ENCODE data around the gene EXD3. TPM values are rescaled to one million over a fixed set of nuclear protein-coding genes. Genes with fewer than 3 reads are reported as not detected.

Gene EXD3
- polyA plus RNA-seq, 1 of the 3 experiments (the other 2 are of a cell fraction): 11.5 TPM

DNA sequence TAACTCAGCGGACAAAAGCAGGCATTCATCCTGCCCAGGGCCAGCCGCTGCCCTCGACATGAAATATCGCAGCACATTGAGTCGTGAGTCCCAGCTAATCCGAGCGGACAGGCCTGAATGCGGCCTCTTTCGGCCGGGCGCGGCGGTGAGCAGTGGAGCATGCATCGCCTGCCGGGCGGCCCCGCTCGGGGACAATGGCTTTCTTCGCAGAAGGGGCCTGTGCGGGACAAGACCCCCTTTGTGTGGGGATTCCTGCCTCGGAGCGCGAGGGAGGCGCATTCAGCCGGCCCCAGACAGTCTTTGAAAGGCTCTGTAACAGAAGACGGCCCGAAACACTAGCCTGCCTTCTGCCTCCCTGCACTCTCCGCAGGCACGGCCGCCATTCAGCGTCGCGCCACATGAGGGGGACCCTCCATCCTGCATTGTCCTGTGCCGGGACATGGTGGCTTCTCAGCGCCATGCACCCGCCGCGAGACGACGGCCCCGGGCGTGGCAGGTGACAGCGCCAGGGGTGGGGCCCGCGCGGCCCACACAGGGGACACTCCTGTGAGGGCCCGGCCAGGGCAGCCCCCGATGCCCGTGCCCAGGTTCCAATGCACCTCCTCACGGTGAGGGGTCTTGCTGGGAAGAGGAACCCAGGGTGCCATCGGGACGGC is 52.0 kb downstream of the EXD3 start (continued):
- no peak for TF ChIP-seq CTCF (IDR thresholded peaks at IDR 0.05)
- no peak for TF ChIP-seq FOXJ3 (CRISPR knock-in tag; IDR thresholded peaks at IDR 0.05)
- no peak for TF ChIP-seq GATA2 (CRISPR knock-in tag; IDR thresholded peaks at IDR 0.05)
- TF ChIP-seq, protein P1, sequence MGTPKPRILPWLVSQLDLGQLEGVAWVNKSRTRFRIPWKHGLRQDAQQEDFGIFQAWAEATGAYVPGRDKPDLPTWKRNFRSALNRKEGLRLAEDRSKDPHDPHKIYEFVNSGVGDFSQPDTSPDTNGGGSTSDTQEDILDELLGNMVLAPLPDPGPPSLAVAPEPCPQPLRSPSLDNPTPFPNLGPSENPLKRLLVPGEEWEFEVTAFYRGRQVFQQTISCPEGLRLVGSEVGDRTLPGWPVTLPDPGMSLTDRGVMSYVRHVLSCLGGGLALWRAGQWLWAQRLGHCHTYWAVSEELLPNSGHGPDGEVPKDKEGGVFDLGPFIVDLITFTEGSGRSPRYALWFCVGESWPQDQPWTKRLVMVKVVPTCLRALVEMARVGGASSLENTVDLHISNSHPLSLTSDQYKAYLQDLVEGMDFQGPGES (IDR thresholded peaks at IDR 0.05; ENCODE audit: low read depth, low read length): no peak
- no peak for TF ChIP-seq PBX3 (IDR thresholded peaks at IDR 0.05)
- no peak for TF ChIP-seq NRF1 (IDR thresholded peaks at IDR 0.05; ENCODE audit: low read depth, low read length)
- no peak for TF ChIP-seq SMC3 (IDR thresholded peaks at IDR 0.05; ENCODE audit: low read depth, low read length)
- no peak for TF ChIP-seq EZH2phosphoT487 (IDR thresholded peaks at IDR 0.05; ENCODE audit: borderline replicate concordance, low read depth)

GRCh38 chr9:137369911-137370764 is 52.8 kb downstream of the EXD3 start:
- Histone ChIP-seq H3K9me2 (no peaks in the 10 kb centered on the region), H3K4me3 (ENCODE audit: low read depth in 2 of 2, low read length in 1 of 2) (no peak overlapping the region), H3K9me3 (no peaks in the 10 kb centered on the region), H3K9ac (no peak overlapping the region), H3K27ac (ENCODE audit: low read depth in 2 of 2, low read length in 1 of 2) (no peak overlapping the region), H2AFZ (ENCODE audit: low read depth) (no peak overlapping the region), H3K79me2 (ENCODE audit: insufficient read depth) (no peaks in the 10 kb centered on the region), H3F3A (replicated peaks; ENCODE audit: insufficient read depth) (no peaks in the 10 kb centered on the region), H3K36me3 (replicated peaks in 1 of 2; ENCODE audit: control insufficient read depth in 1 of 2, insufficient read depth in 2 of 2, low read length in 1 of 2) (peaks cover 0 to 2% of the 10 kb centered on the region in 2 experiments), H4K20me1 (ENCODE audit: insufficient read depth) (no peaks in the 10 kb centered on the region), H3K4me1 (ENCODE audit: control insufficient read depth in 1 of 2, insufficient read depth in 2 of 2, low read depth in 1 of 2, low read length in 1 of 2) (no peaks in the 10 kb centered on the region), H3K4me2 (no peak overlapping the region), H3K27me3 (ENCODE audit: insufficient read depth) (no peaks in the 10 kb centered on the region)
- ChIA-PET CTCF (interaction anchor here (0.7 to 1.1 kb wide), 2 partner anchors 55 to 68 kb away, joined by 3 read pairs; partner anchors contain the start of gene NRARP), POLR2A (no interaction called here)
- DNase-seq: no peak
- 72% methylated on average over 14 of the region's 20 CpGs for WGBS (ENCODE audit: low lambda C conversion rate)
- TF ChIP-seq USF2 (IDR thresholded peaks at IDR 0.05; ENCODE audit: borderline replicate concordance, low read depth, low read length) (no peak), CHD2 (IDR thresholded peaks at IDR 0.05; ENCODE audit: low read length, partially characterized antibody) (no peak), RXRA (IDR thresholded peaks at IDR 0.05; ENCODE audit: borderline replicate concordance, low read depth) (no peak), CTCF (IDR thresholded peaks at IDR 0.05) (no peak), FOXM1 (IDR thresholded peaks at IDR 0.05; ENCODE audit: low read depth) (no peak)

Measured in SK-N-SH (cell line).